Aorta (tissue), 5 donors: ENCODE results near the gene RAB6B. TPM values are rescaled to one million over a fixed set of nuclear protein-coding genes. Genes with fewer than 3 reads are reported as not detected.

Experiments used
- ATAC-seq: fragments of 200-7000 bp; cut with Tn5 transposase; one replicate; pipeline ENCODE4 v1.9.1; 2022; ENCODE audit warnings: moderate library complexity; ENCODE audit not compliant: low FRiP score
- DNase-seq, 2 donors: peaks; one replicate each; pipeline ENCODE4 v3.0.0-alpha.2; 2020
- H3K27ac ChIP-seq, 2 donors: one replicate each; pipeline ENCODE4 v1.5.1; 2013; ENCODE audit warnings: low read length in 2 of 2, mild to moderate bottlenecking in 2 of 2, moderate library complexity in 2 of 2, control low read depth in 1 of 2, inconsistent platforms in 1 of 2, low read depth in 1 of 2
- H3K27me3 ChIP-seq, 2 donors: one replicate each; pipeline ENCODE4 v1.6.1; 2013; ENCODE audit warnings: control low read depth in 1 of 2, low read length in 1 of 2, mild to moderate bottlenecking in 1 of 2, moderate library complexity in 1 of 2; ENCODE audit not compliant: insufficient read depth in 2 of 2, control insufficient read depth in 1 of 2
- H3K36me3 ChIP-seq, 2 donors: one replicate each; pipeline ENCODE4 v1.6.1; 2013; ENCODE audit warnings: control low read depth in 1 of 2, low read length in 1 of 2, mild to moderate bottlenecking in 1 of 2; ENCODE audit not compliant: insufficient read depth in 2 of 2, control insufficient read depth in 1 of 2
- H3K4me1 ChIP-seq, 2 donors: one replicate each; pipeline ENCODE4 v1.6.1; 2013; ENCODE audit warnings: low read length in 2 of 2, control low read depth in 1 of 2, mild to moderate bottlenecking in 1 of 2, moderate library complexity in 1 of 2; ENCODE audit not compliant: insufficient read depth in 2 of 2, control insufficient read depth in 1 of 2
- H3K4me3 ChIP-seq, 2 donors: one replicate each; pipeline ENCODE4 v1.5.1; 2013; ENCODE audit warnings: low read length in 2 of 2, control low read depth in 1 of 2, mild to moderate bottlenecking in 1 of 2
- H3K9me3 ChIP-seq: one replicate; pipeline ENCODE4 v1.6.1; 2013; ENCODE audit warnings: mild to moderate bottlenecking, low read length; ENCODE audit not compliant: control insufficient read depth
- WGBS, 2 donors: extraction: QIAGEN DNeasy Blood & Tissue Kit; methylation state at CpG; one replicate each; pipeline ENCODE4 v1.1.7; 2013; 5-methylcytosine and 5-hydroxymethylcytosine counted together
- intact Hi-C, 2 donors: fragments of 100-400 bp; cut with DNase I; formaldehyde crosslinking; loops; one replicate each; pipeline versions ENCODE4 v1.14.2 to v1.15.0; 2022
- polyA plus RNA-seq, 2 donors: library from polyadenylated mRNA; stranded (reverse); fragments of 200-250 nt; gene quantifications; one replicate each; pipeline ENCODE4 v1.2.3, GENCODE V29; 2013
- total RNA-seq, 2 donors: library from RNA; stranded (reverse); fragmentation: NEBNext Ultra II Directional; extraction: Animal tissue kit (Norgen Biotek cat#: 25700); gene quantifications; one replicate each; pipeline ENCODE4 v1.2.1, GENCODE V29; 2021
- donor health status: healthy with polysubstance abuse.
- donor health status: Bipolar disorder and iron deficiency.
- donor health status: DM: no; HTN: no; CAD: no.
- donor health status: DM: no; HTN: no; CAD: no.
- donor health status: DM: yes; HTN: yes; CAD: no.

Gene RAB6B
- total and polyA plus RNA-seq, 4 donors: 0.59 to 12.0 (median 8.2) TPM

- peak in 1 of 2 donors; percentile 39 for DNase-seq
- no peaks in the 10 kb centered on the region for H3K9me3 ChIP-seq
- H3K4me1 ChIP-seq: no peaks in the 10 kb centered on the region
- no peaks in the 10 kb centered on the region for H3K36me3 ChIP-seq
- H3K27me3 ChIP-seq: no peaks in the 10 kb centered on the region
- 89 to 90% methylated on average over 4 of the region's 4 CpGs for WGBS, 2 donors
- intact Hi-C loops: no loop called here
- no peak for ATAC-seq
- H3K27ac ChIP-seq: no peak overlapping the region
- H3K4me3 ChIP-seq: no peak overlapping the region
Measured at GRCh38 chr3:133887074-133887802, 8.4 kb downstream of the RAB6B start.

- WGBS, 2 donors: 93 to 94% methylated on average over 7 of the region's 7 CpGs
- H3K27ac ChIP-seq: no peak overlapping the region
- no peaks in the 10 kb centered on the region for H3K27me3 ChIP-seq
- no peak for ATAC-seq
- no peaks in the 10 kb centered on the region for H3K9me3 ChIP-seq
- no peaks in the 10 kb centered on the region for H3K4me1 ChIP-seq
- DNase-seq: peak in 1 of 2 donors; percentile 19
- intact Hi-C loops: no loop called here
- no peaks in the 10 kb centered on the region for H3K36me3 ChIP-seq
- H3K4me3 ChIP-seq: no peak overlapping the region
Measured at GRCh38 chr3:133886031-133886722, 9.5 kb downstream of the RAB6B start.

- ATAC-seq: no peak
- WGBS, 2 donors: 97% methylated on average over 11 of the region's 11 CpGs
- Histone ChIP-seq H3K36me3 (no peaks in the 10 kb centered on the region), H3K9me3 (no peaks in the 10 kb centered on the region), H3K27me3 (no peaks in the 10 kb centered on the region), H3K27ac (no peak overlapping the region), H3K4me1 (no peaks in the 10 kb centered on the region), H3K4me3 (no peak overlapping the region)
- peak in 1 of 2 donors; percentile 25 for DNase-seq
- intact Hi-C loops: no loop called here
Measured at GRCh38 chr3:133884887-133885711, 10.6 kb downstream of the RAB6B start.

- H3K27ac ChIP-seq: no peak overlapping the region
- peaks cover 2% of the 10 kb centered on the region for H3K9me3 ChIP-seq
- H3K36me3 ChIP-seq: no peaks in the 10 kb centered on the region
- ATAC-seq: no peak
- H3K4me3 ChIP-seq: no peak overlapping the region
- DNase-seq: peak in 1 of 2 donors; percentile 25
- 85 to 90% methylated on average over 6 of the region's 6 CpGs for WGBS, 2 donors
- intact Hi-C loops: no loop called here
- no peaks in the 10 kb centered on the region for H3K4me1 ChIP-seq
- H3K27me3 ChIP-seq: no peaks in the 10 kb centered on the region
Measured at GRCh38 chr3:133884054-133884886, 11.4 kb downstream of the RAB6B start.

GRCh38 chr3:133883641-133884040, 12.0 kb downstream of the RAB6B start:
- no peak overlapping the region for H3K4me3 ChIP-seq
- ATAC-seq: no peak

GRCh38 chr3:133882986-133883586, 12.6 kb downstream of the RAB6B start:
- peak in 1 of 2 donors; percentile 36 for DNase-seq
- peaks cover 2% of the 10 kb centered on the region for H3K9me3 ChIP-seq
- H3K4me1 ChIP-seq: no peaks in the 10 kb centered on the region
- H3K36me3 ChIP-seq: no peaks in the 10 kb centered on the region
- 86 to 92% methylated on average over 3 of the region's 3 CpGs for WGBS, 2 donors
- no peak overlapping the region for H3K27ac ChIP-seq
- ATAC-seq: no peak
- H3K27me3 ChIP-seq: no peaks in the 10 kb centered on the region
- intact Hi-C loops: no loop called here
- H3K4me3 ChIP-seq: no peak overlapping the region

More at GRCh38 chr3:133883641-133884040, 12.0 kb downstream of the RAB6B start:
- Histone ChIP-seq H3K4me1 (no peaks in the 10 kb centered on the region), H3K36me3 (no peaks in the 10 kb centered on the region), H3K27ac (no peak overlapping the region), H3K27me3 (no peaks in the 10 kb centered on the region), H3K9me3 (peaks cover 2% of the 10 kb centered on the region)
- intact Hi-C loops: no loop called here
- peak in 1 of 2 donors; percentile 21 for DNase-seq

- 80 to 86% methylated on average over 5 of the region's 5 CpGs for WGBS, 2 donors
- Histone ChIP-seq H3K27me3 (no peaks in the 10 kb centered on the region), H3K36me3 (no peaks in the 10 kb centered on the region), H3K9me3 (peaks cover 2% of the 10 kb centered on the region), H3K4me3 (no peak overlapping the region), H3K27ac (no peak overlapping the region), H3K4me1 (no peaks in the 10 kb centered on the region)
- intact Hi-C loops: no loop called here
- no peak for ATAC-seq
- peak in 1 of 2 donors; percentile 20 for DNase-seq
Measured at GRCh38 chr3:133881939-133882825, 13.5 kb downstream of the RAB6B start.
